Mesothelial cell of epicardium (in vitro differentiated cells): ENCODE results near the gene FRMPD1. TPM values are rescaled to one million over a fixed set of nuclear protein-coding genes. Genes with fewer than 3 reads are reported as not detected.
A peak's percentile ranks its signal among the peaks of the same experiment; 100 is the strongest.
"Not testable (repeated sequence)": the region's sequence is repeated elsewhere in the genome, so short reads cannot be mapped to it uniquely, and the experiment has no call there.

Experiments
- DNase-seq, 2 experiments: peaks; one replicate each; pipeline ENCODE4 v3.0.0; 2021; ENCODE audit warnings: low spot score in 2 of 2; ENCODE audit not compliant: unreplicated experiment in 2 of 2
- H3K27ac Mint-ChIP-seq: 2 replicates; pipeline ENCODE4 v1.8.0; 2021; ENCODE audit warnings: mixed read lengths
- H3K27me3 Mint-ChIP-seq: 2 replicates; pipeline ENCODE4 v1.8.0; 2021; ENCODE audit warnings: low read depth, mixed read lengths
- H3K36me3 Mint-ChIP-seq: 2 replicates; pipeline ENCODE4 v1.8.0; 2021; ENCODE audit warnings: mixed read lengths
- H3K4me1 Mint-ChIP-seq: 2 replicates; pipeline ENCODE4 v1.8.0; 2021; ENCODE audit warnings: mixed read lengths
- H3K4me3 Mint-ChIP-seq: 2 replicates; pipeline ENCODE4 v1.8.0; 2021; ENCODE audit warnings: mild to moderate bottlenecking, moderate library complexity, mixed read lengths
- H3K9me3 Mint-ChIP-seq: 2 replicates; pipeline ENCODE4 v1.8.0; 2021; ENCODE audit warnings: mixed read lengths
- total RNA-seq: library from RNA; stranded (reverse); gene quantifications from 3 replicates; pipeline ENCODE4 v1.2.1, GENCODE V29; 2021
- TF ChIP-seq, protein P1 (sequence below): fragments of 200-600 bp; sonication (generic); IDR thresholded peaks from one replicate; pipeline ENCODE4 v1.5.0; 2021; ENCODE audit warnings: antibody characterized with exemption; ENCODE audit not compliant: unreplicated experiment

FRMPD1 gene
- 0.45 to 0.78 TPM (median 0.50 TPM) in 3 replicates for total RNA-seq

DNA sequence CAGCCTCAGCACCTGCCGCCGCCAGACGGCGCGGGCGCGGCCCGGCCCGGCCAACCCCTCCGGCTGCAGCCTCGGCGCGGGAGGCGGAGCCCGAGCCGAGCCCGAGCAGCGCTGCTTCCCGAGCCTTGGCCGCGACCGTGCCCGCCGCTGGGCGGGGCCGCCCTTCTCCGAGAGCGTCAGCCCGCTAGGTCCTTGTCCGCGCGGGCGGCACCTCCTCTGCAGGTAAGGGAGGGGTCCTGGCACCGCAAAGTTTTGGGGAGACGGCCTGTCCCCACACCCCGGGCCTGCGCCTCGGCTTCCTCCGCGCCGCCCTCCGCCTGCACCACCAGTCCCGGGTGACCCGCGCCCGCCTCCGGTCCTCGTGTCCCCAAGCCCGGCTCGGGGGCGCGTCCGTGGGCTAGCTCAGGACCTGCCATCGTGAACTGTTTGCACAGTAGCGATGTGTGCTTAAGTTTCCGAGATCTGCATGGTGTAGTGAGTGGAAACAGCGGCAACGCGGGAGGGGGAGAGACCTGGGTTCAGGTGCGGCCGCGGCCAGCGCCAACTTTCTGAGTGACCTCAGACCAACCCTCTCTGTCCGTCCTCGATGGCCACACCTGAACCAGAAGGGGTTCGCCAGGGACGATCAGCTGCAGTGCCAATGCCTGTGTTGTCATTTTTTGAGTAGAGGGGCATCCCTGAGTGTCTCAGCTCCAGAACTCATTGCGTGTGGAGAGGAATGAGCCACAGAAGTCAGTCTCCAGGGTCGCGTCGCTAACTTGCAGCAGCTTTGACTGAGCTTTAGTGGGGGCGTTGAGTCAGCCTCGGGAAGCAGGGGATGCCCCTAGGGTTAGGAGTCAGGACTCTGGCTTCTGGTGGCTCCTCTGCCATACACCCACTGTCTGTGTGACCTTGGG lies at the start of gene FRMPD1:
FRMPD1 (plus strand) TSS at position 82 of the 896 bp plus-strand sequence. CDS start 41,688 bp downstream, outside the sequence.
- TF ChIP-seq, protein P1, sequence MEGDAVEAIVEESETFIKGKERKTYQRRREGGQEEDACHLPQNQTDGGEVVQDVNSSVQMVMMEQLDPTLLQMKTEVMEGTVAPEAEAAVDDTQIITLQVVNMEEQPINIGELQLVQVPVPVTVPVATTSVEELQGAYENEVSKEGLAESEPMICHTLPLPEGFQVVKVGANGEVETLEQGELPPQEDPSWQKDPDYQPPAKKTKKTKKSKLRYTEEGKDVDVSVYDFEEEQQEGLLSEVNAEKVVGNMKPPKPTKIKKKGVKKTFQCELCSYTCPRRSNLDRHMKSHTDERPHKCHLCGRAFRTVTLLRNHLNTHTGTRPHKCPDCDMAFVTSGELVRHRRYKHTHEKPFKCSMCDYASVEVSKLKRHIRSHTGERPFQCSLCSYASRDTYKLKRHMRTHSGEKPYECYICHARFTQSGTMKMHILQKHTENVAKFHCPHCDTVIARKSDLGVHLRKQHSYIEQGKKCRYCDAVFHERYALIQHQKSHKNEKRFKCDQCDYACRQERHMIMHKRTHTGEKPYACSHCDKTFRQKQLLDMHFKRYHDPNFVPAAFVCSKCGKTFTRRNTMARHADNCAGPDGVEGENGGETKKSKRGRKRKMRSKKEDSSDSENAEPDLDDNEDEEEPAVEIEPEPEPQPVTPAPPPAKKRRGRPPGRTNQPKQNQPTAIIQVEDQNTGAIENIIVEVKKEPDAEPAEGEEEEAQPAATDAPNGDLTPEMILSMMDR = no peak
- Mint-ChIP-seq H3K27ac (no peak within 1 kb of the TSS), H3K27me3 (peaks cover 88% of the 10 kb centered on the region), H3K4me3 (peak within 1 kb of the TSS; percentile 67), H3K9me3 (no peaks in the 10 kb centered on the region), H3K4me1 (peaks cover 11% of the 10 kb centered on the region), H3K36me3 (no peaks in the 10 kb centered on the region)
- DNase-seq = peak; percentile 61 to 82

DNA sequence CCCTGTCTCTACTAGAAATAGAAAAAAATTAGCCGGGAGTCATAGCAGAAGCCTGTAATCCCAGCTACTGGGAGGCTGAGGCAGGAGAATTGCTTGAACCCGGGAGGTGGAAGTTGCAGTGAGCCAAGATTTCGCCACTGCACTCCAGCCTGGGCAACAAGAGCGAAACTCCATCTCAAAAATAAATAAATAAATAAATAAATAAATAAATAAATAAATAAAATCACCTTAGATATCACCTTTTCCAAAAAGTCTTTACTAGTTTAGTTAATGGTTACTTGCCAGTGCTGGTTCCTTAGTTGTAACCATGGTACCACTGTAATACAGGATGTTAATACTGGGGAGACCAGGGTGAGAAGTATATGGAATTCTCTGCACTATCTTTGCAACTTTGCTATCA lies 48.7 kb upstream of the FRMPD1 start:
- not testable (repeated sequence) for H3K4me3 Mint-ChIP-seq, H3K36me3 Mint-ChIP-seq, H3K9me3 Mint-ChIP-seq, H3K27ac Mint-ChIP-seq, DNase-seq, H3K4me1 Mint-ChIP-seq
- H3K27me3 Mint-ChIP-seq = peaks cover 52% of the 10 kb centered on the region

DNA sequence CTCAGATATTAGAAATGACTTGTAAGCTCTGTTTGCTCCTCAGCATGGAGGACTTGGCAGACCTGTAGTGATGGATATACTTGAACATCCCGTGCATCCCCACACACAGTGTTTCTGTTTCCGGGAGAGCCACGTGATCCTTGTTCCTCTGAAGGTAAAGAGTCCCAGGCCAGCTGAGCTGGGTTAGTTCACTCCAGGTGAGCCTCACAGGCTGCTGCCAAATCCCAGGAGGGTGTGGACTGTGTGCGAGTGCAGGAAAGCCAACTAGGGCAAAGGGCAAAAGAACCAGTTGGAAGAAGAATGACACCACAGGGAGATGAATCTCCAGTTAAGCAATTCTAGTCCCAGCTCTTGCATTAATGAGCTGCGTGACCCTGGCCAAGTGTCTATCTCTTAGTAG lies 47.9 kb upstream of the FRMPD1 start:
- H3K4me1 Mint-ChIP-seq = no peaks in the 10 kb centered on the region
- H3K36me3 Mint-ChIP-seq = no peaks in the 10 kb centered on the region
- no peak for DNase-seq
- peaks cover 56% of the 10 kb centered on the region for H3K27me3 Mint-ChIP-seq
- H3K9me3 Mint-ChIP-seq = no peaks in the 10 kb centered on the region
- no peak overlapping the region for H3K4me3 Mint-ChIP-seq
- TF ChIP-seq, protein P1 = no peak
- H3K27ac Mint-ChIP-seq = no peak overlapping the region

DNA sequence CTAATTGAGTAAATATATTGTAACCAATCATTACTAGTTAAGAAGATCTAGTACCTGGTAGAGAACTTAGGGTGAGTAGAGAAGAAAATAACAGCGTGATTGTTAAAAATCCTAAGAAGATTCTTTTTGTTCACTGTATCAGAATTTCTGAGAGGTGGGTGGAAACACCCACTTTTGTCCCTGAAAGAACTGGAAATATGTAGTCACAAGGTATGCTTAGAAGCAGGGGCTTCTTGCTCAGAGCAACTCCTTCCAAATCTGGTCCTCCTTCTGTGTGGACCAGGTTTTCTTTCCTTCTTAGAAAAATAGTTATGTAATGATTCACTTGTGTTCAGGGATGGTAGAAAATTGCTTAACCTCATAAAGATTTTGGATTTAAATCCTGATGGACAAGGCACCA lies 46.5 kb upstream of the FRMPD1 start:
- TF ChIP-seq, protein P1 = no peak
- Mint-ChIP-seq H3K4me1 (no peaks in the 10 kb centered on the region), H3K36me3 (no peaks in the 10 kb centered on the region), H3K4me3 (no peak overlapping the region), H3K27me3 (peaks cover 61% of the 10 kb centered on the region), H3K27ac (no peak overlapping the region), H3K9me3 (no peaks in the 10 kb centered on the region)
- DNase-seq = no peak

- H3K27ac Mint-ChIP-seq = no peak overlapping the region
- TF ChIP-seq, protein P1 = no peak
- no peak for DNase-seq
- H3K4me1 Mint-ChIP-seq = no peaks in the 10 kb centered on the region
- no peaks in the 10 kb centered on the region for H3K9me3 Mint-ChIP-seq
- H3K4me3 Mint-ChIP-seq = no peak overlapping the region
- H3K27me3 Mint-ChIP-seq = peaks cover 62% of the 10 kb centered on the region
- H3K36me3 Mint-ChIP-seq = no peaks in the 10 kb centered on the region
Measured at GRCh38 chr9:37608250-37608649, 42.5 kb upstream of the FRMPD1 start.

DNA sequence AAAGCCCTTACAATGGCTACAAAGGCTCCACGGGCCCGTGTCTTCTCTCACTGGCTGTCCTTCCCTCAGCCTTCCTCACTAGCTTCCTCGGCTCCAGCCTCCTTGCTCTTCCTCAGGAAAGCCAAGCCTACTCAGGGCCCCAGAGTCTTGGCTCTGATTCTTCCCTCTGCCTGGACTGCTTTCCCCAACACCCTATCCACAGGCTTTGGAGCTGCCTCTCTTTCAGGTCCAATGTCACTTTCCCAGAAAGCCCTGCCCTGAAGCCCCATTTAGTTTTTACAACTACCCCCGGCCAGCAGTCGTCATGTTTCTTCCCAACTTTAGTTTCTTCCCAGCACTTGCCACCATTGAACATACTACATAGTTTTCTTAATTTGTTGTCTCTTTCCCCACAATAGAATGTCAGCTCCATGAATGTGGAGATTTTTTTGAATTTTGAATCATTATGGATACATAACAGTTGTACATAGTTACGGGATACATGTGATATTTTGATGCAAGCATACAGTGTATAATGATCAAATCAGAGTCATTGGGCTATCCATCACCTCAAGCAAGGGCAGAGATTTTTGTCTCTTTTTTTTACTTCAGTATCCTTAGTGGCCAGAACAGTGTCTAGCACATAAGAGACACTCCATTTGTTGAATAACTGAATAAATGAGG lies 40.9 kb upstream of the FRMPD1 start:
- peaks cover 63% of the 10 kb centered on the region for H3K27me3 Mint-ChIP-seq

More for the DNA sequence above, 40.9 kb upstream of the FRMPD1 start:
- H3K9me3 Mint-ChIP-seq = no peaks in the 10 kb centered on the region
- DNase-seq = no peak
- no peaks in the 10 kb centered on the region for H3K36me3 Mint-ChIP-seq
- TF ChIP-seq, protein P1 = no peak
- H3K4me1 Mint-ChIP-seq = no peaks in the 10 kb centered on the region
- no peak overlapping the region for H3K27ac Mint-ChIP-seq
- no peak overlapping the region for H3K4me3 Mint-ChIP-seq
